ENCODE measurements around the gene CABP4.
A peak's percentile ranks its signal among the peaks of the same experiment; 100 is the strongest.

CABP4 gene

DNA sequence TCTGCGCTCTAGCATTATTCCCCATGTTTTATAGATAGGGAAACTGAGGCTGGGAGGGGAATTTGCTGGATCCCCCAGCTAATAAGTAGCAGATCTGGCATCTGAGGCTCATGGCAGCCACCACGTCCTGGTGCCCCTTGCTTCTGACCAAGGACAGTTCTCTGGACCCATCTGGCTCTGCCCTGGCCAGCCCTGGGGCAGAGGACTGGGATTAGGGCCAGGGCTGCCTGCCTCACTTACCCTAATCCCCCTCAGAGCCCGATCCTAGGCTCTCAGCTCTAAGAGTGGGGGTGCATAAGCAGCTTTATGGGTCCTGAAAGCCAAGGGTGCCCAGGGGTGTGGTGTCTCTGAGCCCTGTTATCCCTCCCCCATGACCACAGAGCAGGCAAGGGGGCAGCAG lies at the start of gene CABP4:
TSS of gene CABP4 (plus strand) at position 301 of the 400 bp plus-strand sequence. CDS start at position 371, 70 bp downstream.
- DNase-seq: no peak

DNA sequence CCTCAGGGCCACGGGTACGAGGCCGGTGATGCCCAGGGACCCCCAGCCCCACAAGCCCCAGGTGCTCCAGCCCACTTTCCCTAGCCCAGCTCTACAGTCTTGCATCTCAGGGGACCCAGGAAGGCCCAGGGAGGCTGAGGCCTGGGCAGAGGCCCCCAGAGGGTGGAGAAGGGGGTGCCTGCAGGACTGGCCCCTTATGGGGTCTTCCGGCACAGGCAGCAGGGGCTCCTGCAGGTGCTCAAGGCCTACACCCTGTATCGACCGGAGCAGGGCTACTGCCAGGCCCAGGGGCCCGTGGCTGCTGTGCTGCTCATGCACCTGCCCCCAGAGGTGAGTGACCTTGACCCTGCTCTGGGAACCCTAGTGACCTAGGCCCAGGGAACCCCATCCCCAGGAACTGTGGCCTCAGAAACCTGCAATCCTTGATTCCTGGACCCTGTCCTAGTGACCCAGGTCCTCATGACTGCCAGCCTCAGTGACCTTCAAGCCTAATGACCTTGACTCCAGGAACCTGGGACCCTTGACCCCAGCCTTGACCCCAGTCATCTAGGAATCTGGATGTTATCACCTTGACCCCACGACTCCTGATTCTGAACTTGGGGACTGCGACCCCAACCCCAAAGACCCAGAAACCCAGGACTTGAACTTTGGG lies 49.3 kb upstream of the CABP4 start:
- no peak for DNase-seq

DNA sequence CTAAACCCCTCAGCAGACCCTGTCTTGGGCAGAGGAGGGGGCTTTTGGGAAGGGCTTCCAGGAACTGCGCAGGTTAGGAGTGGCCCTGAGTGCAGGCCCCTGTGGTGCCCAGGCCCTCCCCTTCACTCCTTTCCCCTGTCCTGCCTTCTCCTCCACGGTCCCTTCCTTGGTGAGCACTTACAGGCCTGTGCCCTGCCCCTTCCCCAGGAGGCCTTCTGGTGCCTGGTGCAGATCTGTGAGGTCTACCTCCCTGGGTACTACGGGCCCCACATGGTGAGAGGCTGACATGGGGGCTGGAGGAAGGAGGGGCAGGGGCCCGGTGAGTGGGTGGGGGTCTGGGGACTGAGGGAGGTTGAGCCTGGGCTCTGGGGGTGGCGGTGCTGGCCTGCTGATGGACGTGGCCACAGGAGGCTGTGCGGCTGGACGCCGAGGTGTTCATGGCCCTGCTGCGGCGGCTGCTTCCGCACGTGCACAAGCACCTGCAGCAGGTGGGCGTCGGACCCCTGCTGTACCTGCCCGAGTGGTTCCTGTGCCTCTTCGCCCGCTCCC lies 48.7 kb upstream of the CABP4 start:
- no peak for DNase-seq

DNA sequence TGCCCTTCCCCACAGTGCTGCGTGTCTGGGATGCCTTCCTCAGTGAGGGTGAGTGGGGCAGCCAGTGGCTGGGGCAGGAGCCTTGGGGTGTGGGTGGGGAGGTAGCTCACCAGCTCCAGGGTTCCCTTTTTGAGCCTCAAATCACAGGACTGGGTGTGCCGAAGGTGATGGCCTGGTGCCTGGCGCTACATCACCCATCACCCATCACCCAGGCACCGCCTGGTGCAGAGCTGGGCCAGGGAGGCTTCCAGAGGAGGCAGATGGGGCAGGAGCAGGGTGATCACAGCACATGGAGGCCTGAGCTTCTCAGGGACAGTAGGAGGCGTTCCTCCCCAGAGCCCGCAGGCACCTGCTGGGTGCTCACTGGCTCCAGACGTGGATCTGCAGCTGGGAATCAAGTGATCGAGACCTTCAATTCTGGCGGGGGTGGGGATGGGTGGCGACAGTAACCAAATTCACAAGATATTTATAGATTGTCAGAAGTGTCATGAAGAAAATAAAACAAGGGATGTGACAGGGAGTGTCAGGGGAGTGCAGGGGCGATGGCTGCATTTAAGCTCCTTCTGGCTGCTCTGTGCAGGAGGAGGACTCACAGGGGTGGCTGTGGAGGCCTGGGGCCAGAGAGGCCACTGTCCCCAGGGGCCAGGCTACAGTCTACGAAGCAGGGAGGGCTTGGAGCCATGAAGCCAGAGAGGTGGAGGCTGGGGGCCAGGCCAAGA lies 48.0 kb upstream of the CABP4 start:
- DNase-seq: no peak

DNA sequence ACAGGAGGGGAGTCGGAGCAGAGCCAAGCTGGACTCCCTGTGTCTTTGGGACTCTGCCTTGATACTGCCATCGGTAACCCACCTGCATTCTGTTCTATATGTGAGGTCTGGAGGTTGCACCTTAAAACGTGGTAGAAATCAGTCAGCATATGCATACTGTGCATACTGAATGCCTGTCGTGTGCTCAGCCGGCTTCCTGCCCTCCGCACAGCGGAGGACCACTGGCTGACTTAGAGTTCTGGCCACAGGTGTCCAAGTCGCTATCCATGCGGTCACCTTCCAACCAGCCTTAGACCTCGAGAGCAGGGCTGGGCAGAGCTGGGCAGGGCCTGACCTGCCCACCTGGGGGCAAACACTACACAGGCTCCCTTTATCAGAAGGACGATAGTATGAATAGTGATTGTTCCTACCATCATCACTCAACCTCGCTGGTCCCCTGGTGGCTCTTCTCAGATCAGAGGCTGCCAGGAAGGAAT lies 47.4 kb upstream of the CABP4 start:
- DNase-seq: no peak

DNA sequence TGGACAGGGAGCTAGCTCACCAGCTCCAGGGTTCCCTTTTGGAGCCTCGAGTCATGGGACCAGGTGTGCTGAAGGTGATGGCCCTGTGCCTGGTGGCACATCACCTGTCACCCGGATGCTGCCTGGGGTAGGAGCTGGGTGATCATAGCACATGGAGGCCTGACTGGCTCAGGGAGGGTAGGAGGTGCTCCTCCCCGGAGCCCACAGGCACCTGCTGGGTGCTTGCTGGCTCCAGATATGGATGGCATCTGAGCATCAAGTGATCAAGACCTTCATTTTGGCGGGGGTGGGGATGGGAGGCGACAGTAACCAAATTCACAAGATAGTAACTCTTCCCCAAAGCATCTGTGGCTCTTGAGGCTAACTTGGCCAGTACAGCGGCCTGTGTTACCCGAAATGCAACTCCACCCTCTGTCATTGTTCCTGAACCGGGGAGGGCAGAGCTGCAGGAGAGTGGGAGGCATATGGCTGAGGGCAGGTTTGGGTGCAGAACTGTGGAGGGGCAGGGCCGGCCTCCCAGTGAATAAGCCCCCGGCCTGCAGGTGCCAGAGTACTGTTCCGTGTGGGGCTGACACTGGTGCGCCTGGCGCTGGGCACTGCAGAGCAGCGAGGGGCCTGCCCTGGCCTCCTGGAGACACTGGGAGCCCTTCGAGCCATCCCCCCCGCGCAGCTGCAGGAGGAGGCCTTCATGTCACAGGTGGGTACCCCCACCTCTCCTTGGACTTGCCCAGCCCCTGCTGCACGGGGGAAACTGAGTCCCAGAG lies 46.5 kb upstream of the CABP4 start:
- no peak for DNase-seq

DNA sequence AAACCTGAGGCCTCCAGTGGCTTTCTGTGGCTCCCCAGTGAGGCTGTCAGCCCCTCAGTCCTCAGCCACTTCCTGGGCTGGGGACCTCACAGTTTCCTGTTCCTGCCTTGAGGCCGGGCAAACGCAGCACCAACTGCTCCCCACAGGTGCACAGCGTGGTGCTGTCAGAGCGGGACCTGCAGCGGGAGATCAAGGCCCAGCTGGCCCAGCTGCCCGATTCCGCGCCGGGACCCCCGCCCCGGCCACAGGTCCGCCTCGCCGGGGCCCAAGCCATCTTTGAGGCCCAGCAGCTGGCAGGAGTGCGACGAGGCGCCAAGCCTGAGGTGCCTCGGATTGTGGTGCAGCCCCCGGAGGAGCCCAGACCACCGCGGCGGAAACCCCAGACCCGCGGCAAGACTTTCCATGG lies 45.9 kb upstream of the CABP4 start:
- peak; percentile 75 for DNase-seq

DNA sequence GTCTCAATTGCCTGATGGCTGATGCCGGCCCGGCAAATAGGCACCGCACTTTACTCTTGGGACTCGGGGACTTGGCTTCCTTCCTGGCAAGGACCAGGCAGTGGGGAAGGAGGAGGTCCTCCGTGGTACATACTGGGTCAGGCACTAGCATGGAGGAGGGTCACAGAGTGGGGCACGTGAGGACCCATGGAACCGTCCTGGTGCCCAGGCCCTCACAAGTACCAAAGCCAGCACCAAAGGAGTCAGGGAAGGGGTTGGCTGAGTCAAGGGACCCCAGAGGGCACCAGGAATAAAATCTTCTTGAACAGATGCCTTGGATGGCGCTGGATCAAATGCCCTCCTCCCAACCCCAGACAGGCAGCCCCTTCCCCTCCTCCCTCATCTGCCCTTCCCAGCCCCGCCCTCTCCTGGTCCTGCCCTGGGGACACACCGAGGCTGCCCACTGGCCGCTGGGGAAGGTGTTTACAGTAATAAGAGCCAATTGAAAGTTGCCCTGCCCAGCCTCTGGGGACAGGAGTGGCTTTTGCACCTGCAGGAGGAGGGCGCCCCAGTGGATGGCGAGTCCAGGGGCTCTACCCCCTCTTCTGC lies 45.3 kb upstream of the CABP4 start:
- no peak for DNase-seq

DNA sequence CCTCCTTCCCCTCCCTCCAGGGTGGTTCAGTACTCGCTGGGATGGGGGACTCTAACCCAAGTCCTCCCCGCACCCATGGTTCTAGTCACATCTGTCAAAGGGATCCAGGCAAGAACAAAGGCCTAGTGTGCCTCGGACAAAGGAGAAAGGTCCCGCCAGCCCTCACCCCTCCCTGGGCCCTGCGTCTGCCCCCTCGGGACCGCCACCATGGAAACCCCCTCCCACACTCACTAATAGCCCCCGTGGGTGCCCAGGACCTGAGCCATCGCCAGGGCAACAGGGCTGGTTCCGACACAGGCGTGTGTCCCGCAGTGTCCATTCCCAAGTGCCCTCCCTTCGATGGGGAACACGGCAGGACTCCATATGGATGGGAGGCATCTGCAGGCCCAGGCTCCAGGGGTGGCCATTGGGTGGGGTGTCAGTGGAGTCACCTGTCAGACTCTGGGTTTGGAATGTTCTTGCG lies 44.8 kb upstream of the CABP4 start:
- no peak for DNase-seq

DNA sequence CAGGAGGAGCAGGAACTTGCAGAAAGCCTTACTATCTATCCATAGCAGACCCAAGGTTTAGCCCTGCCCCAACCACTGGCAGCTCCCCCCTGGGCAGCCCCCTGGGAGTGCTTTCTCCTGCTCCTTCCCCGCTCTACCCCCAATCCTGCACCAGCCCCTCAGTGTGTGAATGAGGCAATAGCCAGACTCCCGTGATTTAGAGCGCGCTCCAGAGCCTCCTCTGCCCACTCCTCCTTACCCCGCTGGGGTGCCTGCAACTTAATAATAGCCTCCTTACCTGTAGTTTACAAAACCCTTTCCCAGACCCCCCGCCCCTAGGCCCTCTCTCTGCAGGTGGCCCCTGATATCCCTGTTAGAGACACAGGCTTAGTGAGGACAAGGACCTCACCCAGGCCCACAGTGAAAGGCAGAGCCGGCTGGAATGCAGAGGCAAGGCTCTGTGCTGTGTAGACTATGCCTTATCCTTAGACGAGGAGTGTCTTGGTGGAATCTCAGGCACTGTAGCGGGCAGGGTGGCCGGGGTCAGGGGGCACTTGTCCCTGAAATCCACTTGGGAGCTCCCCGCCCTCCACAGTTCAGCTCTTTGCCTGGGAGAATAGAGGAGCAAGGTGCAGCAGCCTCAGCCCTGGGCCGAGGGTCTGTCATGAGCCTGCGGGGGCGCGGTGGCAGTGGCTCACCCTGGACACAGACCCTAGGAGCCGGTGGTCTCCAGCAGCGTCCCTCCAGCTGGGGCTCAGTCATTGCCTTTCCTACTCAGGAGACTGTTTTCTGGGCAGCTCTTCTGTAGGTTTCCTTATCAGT lies 44.0 kb upstream of the CABP4 start:
- DNase-seq: no peak

DNA sequence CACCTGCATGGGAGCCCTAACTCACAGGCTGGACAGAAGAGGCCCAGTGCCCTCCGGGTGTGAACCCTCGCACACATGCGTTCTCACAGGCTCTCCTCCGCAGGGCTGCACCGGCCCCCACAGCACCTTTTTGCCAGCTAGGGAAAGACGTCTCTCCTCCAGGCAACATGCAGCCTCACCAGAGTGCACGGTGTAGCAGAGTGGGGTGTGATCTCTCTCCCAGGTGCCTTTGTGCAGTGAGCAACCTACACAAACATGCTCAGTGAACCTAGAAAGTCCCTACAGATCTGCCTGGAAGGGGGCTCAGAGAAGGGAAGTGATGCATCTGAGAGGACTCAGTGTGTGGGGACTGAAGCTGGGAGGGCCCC lies 43.4 kb upstream of the CABP4 start:
- DNase-seq: no peak

DNA sequence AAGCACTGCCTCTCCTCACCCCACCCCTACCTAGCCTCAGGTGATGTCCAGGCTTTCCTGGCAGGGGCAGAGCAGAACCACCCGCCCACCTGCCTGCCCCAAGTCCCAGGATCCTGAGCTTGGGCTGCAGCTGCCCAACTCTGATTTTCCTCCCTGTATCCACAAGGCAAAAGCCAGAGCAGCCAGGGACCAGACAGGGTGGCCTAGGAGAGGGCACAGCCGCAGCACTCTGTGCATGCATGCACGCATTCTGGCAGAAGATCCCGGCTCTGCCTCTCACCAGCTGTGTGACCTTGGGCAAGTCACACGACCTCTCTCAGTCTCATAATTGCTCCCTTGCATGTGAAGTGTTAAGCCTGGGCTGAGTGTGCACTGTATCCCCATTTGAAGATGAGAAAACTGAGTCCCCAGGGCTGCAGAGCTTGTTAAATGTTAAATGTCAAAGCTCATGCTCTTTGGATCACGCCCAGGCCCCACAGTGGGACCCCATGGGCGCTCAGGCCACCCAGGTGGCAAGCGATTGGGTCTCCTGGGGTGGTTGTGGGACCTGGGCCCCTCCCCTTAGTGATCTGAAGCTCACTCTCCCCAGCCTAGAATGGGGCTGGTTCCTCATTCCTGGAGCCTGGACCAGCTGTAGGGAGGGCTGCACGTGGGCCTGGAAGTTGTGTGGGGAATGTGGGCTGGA lies 42.5 kb upstream of the CABP4 start:
- DNase-seq: no peak

DNA sequence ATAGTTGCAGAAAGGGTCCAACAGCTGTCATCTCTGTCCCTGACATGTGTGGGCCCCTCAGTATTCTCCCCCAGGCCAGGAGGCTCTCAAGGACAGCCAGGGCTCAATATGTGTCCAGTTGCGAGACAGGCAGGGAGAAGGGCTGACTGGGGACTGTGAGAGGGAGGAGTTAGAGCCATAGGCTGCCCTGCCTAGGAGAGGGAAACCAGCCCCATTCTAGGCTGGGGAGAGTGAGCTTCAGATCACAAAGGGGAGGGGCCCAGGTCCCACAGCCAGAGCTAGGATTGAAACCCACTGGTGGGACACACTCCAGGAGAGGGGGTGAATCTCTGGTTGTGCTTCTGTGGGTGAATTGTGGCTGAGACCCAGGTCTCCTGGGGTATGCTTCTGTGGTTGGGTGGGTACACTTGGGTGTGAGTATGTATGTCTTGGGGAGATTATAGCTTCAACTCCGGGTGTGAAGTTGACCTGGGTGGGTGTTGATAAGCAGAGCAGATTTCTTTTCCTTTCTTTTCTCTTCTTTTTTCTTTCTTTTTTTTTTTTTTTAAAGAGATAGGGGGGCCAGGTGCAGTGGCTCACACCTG lies 41.8 kb upstream of the CABP4 start:
- DNase-seq: no peak

DNA sequence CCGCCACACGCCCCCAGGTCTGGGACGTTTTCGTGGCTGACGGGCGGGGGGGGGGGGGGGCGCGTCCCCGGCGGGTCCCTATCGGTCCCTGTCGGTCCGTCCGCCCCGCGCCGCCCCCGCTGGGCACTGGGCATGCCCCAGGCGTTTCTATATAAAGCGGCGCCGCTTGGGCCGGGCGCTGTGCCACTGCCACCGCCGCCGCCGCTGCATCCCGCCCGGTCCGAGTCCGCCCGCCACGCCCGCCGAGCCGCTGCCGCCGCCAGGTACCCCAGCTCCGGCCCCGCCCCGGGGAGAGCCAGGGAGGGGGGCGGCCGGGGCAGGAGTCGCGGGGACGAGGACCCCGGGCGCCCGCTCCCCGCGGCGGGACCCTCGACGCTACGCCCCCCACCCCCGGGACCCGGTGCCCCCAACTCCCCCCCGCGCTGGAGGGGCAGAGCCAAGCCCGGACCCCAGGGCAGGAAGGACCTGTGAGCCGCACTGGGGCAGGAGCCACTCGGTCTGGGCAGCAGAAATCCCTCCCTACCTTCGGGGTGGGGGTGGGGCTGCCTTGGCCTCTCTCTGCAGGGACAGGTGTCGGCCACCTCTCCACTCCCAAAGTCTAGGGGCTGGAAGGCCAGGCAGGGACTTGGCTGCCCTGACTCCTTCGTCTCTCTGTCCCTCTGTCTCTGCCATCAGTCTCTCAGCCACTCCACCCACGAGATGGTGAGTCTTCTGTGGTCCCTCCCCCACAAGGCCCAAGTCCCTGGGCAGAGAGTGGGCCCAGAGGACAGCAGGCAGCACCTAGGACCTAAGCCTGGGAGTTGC lies 39.5 kb upstream of the CABP4 start, which contains the start of gene CARNS1:
TSS of gene CARNS1 (plus strand) at position 178 of the 804 bp plus-strand sequence. CDS start at position 700, 522 bp downstream.
- DNase-seq: no peak

DNA sequence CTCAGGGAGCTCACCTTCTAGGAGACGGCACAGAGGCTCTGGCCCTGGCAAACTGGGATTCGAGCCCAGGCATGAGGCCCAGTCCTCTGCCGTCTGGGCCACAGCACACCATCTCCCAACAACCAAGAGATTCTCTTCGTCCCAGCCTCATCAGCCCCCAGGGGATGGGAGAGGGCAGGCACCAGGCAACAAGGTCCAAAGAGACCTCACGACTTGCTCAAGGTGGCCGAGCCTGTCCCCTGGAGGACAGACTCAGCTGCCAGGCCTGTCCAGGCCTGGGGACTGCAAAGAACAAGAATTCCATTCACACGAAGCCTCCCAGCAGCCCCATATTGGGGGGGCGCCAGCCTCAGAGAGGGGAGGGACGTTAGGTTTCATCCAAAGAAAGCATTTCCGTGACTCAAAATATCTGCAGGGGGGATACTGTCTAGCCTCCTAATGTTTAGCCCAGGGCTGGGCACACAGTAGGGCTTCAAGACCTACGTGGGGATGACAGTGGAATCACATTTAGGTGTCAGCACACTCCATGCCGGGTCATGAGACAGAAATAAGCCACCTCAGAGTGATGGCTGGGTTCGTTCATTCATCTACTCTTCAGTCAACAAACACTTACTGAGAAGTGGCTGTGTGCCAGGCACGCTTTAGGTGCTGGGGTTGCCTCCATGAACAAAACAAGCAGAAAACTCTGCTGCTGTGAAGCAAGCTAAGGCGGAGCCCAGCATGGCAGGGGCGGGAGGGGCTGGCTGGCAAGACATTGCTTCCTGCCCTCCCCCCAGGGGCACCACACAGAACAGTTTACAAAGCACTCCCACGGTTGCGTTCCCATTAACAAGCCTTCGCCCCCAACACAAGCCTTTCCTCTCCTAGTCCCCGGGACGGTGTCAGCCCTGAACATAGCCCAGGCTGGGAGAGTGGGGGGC lies 38.5 kb upstream of the CABP4 start:
- peak; percentile 65 for DNase-seq

DNA sequence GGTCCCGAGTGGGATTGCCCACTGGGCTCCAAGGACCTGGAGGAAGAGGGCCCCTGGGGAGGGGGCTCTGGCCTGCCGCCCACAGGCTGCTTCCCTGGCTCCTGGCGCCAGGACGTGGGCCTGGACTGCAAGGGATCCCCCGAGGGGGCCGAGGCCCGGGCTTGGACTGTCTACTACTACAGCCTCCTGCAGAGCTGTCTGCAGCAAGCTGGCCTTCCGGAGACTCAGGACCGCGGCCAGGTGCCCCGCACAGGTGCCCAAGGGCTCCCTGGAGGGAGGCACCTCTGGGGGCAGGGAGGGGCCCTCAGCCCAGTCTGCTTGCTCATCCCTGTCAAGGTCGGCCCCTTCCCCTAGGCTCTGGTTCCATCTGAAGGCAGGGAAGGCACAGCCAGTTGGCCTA lies 37.7 kb upstream of the CABP4 start:
- no peak for DNase-seq

DNA sequence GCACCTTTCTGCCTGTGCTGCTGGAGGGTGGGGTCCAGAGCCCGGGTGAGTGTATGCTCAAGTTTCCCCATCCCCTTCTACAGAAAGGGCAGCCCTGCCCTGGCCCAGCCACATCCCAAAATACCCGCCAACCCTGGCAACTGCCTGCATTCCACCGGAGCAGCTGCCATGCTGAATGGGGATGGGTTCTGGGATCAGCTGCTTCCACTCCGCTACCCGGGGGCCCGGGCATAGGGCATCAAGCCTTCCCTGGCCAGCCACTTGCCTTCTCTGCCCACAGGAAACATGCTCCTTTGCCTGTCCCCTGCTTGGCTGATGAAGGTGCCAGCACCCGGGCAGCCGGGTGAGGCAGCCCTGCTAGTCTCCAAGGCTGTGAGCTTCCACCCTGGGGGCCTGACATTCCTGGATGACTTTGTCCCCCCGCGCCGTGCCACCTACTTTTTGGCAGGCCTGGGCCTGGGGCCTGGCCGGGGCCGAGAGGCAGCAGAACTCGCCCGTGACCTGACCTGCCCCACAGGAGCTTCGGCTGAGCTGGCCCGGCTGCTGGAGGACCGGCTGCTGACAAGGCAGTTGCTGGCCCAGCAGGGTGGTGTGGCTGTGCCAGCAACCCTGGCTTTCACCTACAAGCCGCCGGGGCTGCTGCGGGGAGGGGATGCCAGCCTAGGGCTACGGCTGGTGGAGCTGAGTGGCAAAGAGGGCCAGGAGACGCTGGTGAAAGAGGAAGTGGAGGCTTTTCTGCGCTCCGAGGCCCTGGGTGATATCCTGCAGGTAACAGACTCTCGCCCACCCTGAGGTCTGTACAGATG lies 36.5 kb upstream of the CABP4 start:
- no peak for DNase-seq
